Hindlimb muscle (tissue), 1 donor: ENCODE data around the gene FNDC10. TPM values are rescaled to one million over a fixed set of nuclear protein-coding genes. Genes with fewer than 3 reads are reported as not detected.
"Not testable (repeated sequence)": the region's sequence is repeated elsewhere in the genome, so short reads cannot be mapped to it uniquely, and the experiment has no call there.

Experiments used
- DNase-seq: peaks from one replicate; pipeline ENCODE4 v3.0.0-alpha.2; 2013
- polyA plus RNA-seq: library from polyadenylated mRNA; unstranded; fragments of 120-200 nt; gene quantifications from one replicate; pipeline ENCODE4 v1.2.1, GENCODE V29; 2013; ENCODE audit not compliant: insufficient read length

FNDC10 gene
- polyA plus RNA-seq, 1 donor: 3.0 TPM

GRCh38 chr1:1565340-1565739 lies 34.6 kb downstream of the FNDC10 start:
- DNase-seq: no peak

DNA sequence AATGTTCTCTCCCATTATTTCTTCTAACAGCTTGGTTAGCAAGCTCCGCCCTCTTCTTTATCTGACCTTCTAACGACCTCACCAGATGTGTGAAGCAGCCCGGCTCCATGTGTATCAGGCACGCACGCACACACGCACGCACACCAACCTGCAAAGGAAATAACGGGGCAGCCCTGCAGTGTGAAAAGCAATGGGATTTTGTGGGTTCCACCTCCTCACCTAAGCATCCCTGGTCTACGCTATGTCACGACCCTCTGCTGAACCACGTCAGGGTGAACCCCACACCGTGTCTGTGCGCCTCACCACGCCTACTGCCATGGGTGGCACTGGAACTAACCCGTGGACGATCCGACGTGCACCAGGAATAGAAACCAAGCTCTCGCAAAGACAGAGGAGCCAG lies 35.7 kb downstream of the FNDC10 start:
- DNase-seq: no peak

DNA sequence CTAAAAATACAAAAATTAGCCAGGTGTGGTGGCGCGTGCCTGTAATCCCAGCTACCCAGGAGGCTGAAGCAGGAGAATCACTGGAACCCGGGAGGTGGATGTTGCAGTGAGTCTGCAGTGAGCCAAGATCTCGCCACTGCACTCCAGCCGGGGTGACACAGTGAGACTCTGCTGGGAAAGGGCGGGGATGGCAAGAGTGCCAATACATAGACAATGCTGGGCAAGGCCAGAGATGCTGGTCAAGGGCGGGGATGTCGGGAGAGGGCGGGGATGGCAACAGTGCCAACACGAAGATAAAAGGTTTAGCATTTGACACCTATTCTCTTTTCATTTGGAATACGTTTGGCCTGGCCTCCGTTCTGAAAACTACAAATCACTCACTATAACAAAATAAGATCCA lies 36.2 kb downstream of the FNDC10 start:
- DNase-seq: no peak

DNA sequence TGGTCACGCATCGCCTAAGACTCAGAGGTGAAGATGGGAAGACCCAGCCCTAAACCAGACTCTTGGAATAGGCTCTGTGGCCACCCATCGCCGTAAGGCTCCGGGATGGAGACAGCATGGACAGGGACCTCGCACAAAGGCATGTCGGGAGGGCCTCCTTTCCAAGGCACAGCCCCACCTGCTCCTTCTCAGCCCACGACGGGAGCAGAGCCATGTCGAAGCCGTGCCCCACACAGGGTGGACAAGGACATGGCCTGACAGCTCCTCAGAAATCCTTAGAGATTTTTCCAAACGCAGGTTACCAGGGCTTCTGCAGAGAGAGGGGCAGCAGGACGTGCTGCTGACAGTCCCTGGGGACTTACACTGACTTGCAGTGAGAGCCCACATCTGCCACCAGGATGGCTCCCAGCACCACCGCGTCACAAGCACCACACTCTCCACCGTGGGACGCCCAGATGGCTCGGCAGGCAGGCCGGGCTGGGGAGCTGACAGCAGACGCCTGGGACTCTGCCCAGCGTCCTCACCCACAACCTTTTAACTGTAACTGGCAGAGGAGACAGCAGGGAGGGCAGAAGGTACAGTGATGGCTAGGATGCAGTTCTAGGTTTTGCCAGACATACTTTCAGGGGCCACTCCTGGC lies 37.3 kb downstream of the FNDC10 start:
- DNase-seq: no peak

GRCh38 chr1:1561801-1562470 lies 38.0 kb downstream of the FNDC10 start:
- DNase-seq: no peak

- no peak for DNase-seq
Measured at GRCh38 chr1:1560178-1560577, 39.8 kb downstream of the FNDC10 start.

DNA sequence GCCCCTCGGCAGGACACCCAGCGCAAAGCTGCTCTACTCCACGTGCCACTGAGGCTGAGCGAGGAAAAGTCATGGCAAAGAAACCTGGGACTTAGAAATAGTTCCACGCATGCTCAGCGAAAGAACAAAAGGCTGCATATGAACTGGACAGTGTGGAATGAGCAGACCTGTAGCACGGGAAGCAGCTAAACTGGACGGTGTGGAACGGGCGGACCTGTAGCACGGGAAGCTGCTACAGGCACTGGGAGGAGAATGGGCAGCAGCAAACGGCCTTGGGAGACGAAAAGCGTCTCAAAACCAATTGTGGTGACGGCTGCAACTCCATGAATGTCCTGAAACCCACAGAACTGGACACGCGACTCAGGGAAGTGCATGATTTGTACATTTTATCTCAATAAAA lies 40.9 kb downstream of the FNDC10 start:
- DNase-seq: no peak

- no peak for DNase-seq
Measured at GRCh38 chr1:1558591-1558990, 41.3 kb downstream of the FNDC10 start.

DNA sequence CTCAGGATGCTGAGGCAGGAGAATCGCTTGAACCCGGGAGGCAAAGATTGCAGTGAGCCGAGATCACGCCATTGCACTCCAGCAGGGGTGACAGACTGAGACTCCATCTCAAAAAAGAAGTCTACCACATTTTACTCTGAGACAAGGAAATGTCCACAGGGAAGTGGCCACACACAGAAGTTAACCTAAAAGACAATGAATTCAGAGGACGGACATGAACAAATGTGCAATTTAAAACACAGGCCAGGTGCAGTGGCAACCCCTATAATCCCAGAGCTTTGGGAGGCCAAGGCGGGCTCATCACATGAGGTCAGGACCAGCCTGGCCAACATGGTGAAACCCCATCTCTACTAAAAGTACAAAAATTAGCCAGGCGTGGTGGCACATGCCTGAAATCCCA lies 42.2 kb downstream of the FNDC10 start:
- DNase-seq: not testable (repeated sequence)

DNA sequence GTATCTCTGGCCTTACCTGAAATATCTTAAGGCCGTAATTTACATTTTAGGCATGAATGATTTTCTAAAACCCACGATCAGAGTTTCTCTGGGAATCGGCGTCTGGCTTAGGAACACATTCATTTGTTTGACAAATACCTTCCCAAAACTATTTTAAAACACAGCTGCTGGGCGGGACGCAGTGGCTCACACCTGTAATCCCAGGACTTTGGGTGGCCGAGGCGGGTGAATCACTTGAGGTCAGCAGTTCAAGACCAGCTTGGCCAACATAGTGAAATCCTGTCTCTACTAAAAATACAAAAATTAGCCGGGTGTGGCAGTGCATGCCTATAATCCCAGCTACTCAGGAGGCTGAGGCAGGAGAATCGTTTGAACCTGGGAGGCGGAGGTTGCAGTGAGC lies 43.0 kb downstream of the FNDC10 start:
- DNase-seq: not testable (repeated sequence)

- DNase-seq: no peak
Measured at GRCh38 chr1:1556505-1556904, 43.4 kb downstream of the FNDC10 start.

- DNase-seq: no peak
Measured at GRCh38 chr1:1554926-1555915, 44.7 kb downstream of the FNDC10 start.

- no peak for DNase-seq
Measured at GRCh38 chr1:1554550-1554925, 45.4 kb downstream of the FNDC10 start.

GRCh38 chr1:1553821-1554494 lies 46.0 kb downstream of the FNDC10 start:
- DNase-seq: no peak

GRCh38 chr1:1552263-1552639 lies 47.7 kb downstream of the FNDC10 start:
- no peak for DNase-seq

GRCh38 chr1:1551524-1552262 lies 48.2 kb downstream of the FNDC10 start:
- DNase-seq: no peak

- DNase-seq: no peak
Measured at GRCh38 chr1:1550591-1551432, 49.1 kb downstream of the FNDC10 start.

- DNase-seq: no peak
Measured at GRCh38 chr1:1550087-1550486, 49.8 kb downstream of the FNDC10 start.

GRCh38 chr1:1548591-1548990 lies 51.3 kb downstream of the FNDC10 start:
- DNase-seq: no peak
